Nephron (organoid): ENCODE measurements around the gene ADGRD1.

ENCODE experiments used
- H3K27ac Mint-ChIP-seq, 3 experiments: 2 replicates each; pipeline ENCODE4 v1.8.0; 2020; ENCODE audit warnings: mixed read lengths in 3 of 3, mild to moderate bottlenecking in 2 of 3, moderate library complexity in 1 of 3
- H3K27me3 Mint-ChIP-seq: 2 replicates; pipeline ENCODE4 v1.8.0; 2021; ENCODE audit warnings: low read depth, mild to moderate bottlenecking, moderate library complexity, mixed read lengths
- H3K36me3 Mint-ChIP-seq: 2 replicates; pipeline ENCODE4 v1.8.0; 2020; ENCODE audit warnings: low read depth, mixed read lengths
- H3K4me1 Mint-ChIP-seq: 2 replicates; pipeline ENCODE4 v1.8.0; 2020; ENCODE audit warnings: mixed read lengths
- H3K4me3 Mint-ChIP-seq, 3 experiments: 2 replicates each; pipeline ENCODE4 v1.8.0; 2020; ENCODE audit warnings: mild to moderate bottlenecking in 3 of 3, mixed read lengths in 3 of 3, moderate library complexity in 2 of 3
- H3K9me3 Mint-ChIP-seq: 2 replicates; pipeline ENCODE4 v1.8.0; 2020; ENCODE audit warnings: mixed read lengths
- CTCF ChIP-seq, 3 experiments: fragments of 200-600 bp; sonication (generic); IDR thresholded peaks; one replicate each; pipeline ENCODE4 v1.5.0; 2021; ENCODE audit warnings: antibody characterized with exemption in 3 of 3; ENCODE audit not compliant: unreplicated experiment in 3 of 3

Gene ADGRD1

GRCh38 chr12:131174901-131175300 lies 221.2 kb downstream of the ADGRD1 start:
- Mint-ChIP-seq H3K4me3 (no peak overlapping the region), H3K27me3 (peaks cover 15% of the 10 kb centered on the region), H3K4me1 (no peaks in the 10 kb centered on the region), H3K27ac (no peak overlapping the region), H3K9me3 (peaks cover 16% of the 10 kb centered on the region), H3K36me3 (no peaks in the 10 kb centered on the region)
- no peak for TF ChIP-seq CTCF (IDR thresholded peaks at IDR 0.05; ENCODE audit: unreplicated experiment in 3 of 3)

- Mint-ChIP-seq H3K9me3 (peaks cover 16% of the 10 kb centered on the region), H3K27ac (no peak overlapping the region), H3K4me1 (no peaks in the 10 kb centered on the region), H3K27me3 (peaks cover 20% of the 10 kb centered on the region), H3K4me3 (no peak overlapping the region), H3K36me3 (no peaks in the 10 kb centered on the region)
- TF ChIP-seq CTCF (IDR thresholded peaks at IDR 0.05; ENCODE audit: unreplicated experiment in 3 of 3): no peak
Measured at GRCh38 chr12:131176266-131176665, 222.6 kb downstream of the ADGRD1 start.

- Mint-ChIP-seq H3K27ac (no peak overlapping the region), H3K4me1 (no peaks in the 10 kb centered on the region), H3K36me3 (no peaks in the 10 kb centered on the region), H3K9me3 (peaks cover 16% of the 10 kb centered on the region), H3K4me3 (no peak overlapping the region), H3K27me3 (peaks cover 26% of the 10 kb centered on the region)
- TF ChIP-seq CTCF (IDR thresholded peaks at IDR 0.05; ENCODE audit: unreplicated experiment in 3 of 3): no peak
Measured at GRCh38 chr12:131176926-131177325, 223.2 kb downstream of the ADGRD1 start.

- H3K36me3 Mint-ChIP-seq: no peaks in the 10 kb centered on the region
- no peaks in the 10 kb centered on the region for H3K4me1 Mint-ChIP-seq
- H3K4me3 Mint-ChIP-seq: no peak overlapping the region
- TF ChIP-seq CTCF (IDR thresholded peaks at IDR 0.05; ENCODE audit: unreplicated experiment in 3 of 3): no peak
- peaks cover 26% of the 10 kb centered on the region for H3K27me3 Mint-ChIP-seq
- no peak overlapping the region for H3K27ac Mint-ChIP-seq
- H3K9me3 Mint-ChIP-seq: peaks cover 16% of the 10 kb centered on the region
Measured at GRCh38 chr12:131177599-131177998, 223.9 kb downstream of the ADGRD1 start.

- no peaks in the 10 kb centered on the region for H3K36me3 Mint-ChIP-seq
- no peak overlapping the region for H3K4me3 Mint-ChIP-seq
- TF ChIP-seq CTCF (IDR thresholded peaks at IDR 0.05; ENCODE audit: unreplicated experiment in 3 of 3): no peak
- H3K9me3 Mint-ChIP-seq: peaks cover 18% of the 10 kb centered on the region
- no peaks in the 10 kb centered on the region for H3K4me1 Mint-ChIP-seq
- no peak overlapping the region for H3K27ac Mint-ChIP-seq
- peaks cover 20% of the 10 kb centered on the region for H3K27me3 Mint-ChIP-seq
Measured at GRCh38 chr12:131187602-131188001, 233.9 kb downstream of the ADGRD1 start.

- peaks cover 28% of the 10 kb centered on the region for H3K27me3 Mint-ChIP-seq
- no peak overlapping the region for H3K4me3 Mint-ChIP-seq
- no peaks in the 10 kb centered on the region for H3K36me3 Mint-ChIP-seq
- H3K27ac Mint-ChIP-seq: no peak overlapping the region
- peaks cover 17% of the 10 kb centered on the region for H3K9me3 Mint-ChIP-seq
- TF ChIP-seq CTCF (IDR thresholded peaks at IDR 0.05; ENCODE audit: unreplicated experiment in 3 of 3): no peak
- no peaks in the 10 kb centered on the region for H3K4me1 Mint-ChIP-seq
Measured at GRCh38 chr12:131188131-131189050, 234.7 kb downstream of the ADGRD1 start.
